ENCODE measurements around the gene IGFN1.

The IGFN1 gene

GRCh38 chr1:201147396-201148015 lies 43.1 kb upstream of the IGFN1 start:
- TF ChIP-seq, protein P1, sequence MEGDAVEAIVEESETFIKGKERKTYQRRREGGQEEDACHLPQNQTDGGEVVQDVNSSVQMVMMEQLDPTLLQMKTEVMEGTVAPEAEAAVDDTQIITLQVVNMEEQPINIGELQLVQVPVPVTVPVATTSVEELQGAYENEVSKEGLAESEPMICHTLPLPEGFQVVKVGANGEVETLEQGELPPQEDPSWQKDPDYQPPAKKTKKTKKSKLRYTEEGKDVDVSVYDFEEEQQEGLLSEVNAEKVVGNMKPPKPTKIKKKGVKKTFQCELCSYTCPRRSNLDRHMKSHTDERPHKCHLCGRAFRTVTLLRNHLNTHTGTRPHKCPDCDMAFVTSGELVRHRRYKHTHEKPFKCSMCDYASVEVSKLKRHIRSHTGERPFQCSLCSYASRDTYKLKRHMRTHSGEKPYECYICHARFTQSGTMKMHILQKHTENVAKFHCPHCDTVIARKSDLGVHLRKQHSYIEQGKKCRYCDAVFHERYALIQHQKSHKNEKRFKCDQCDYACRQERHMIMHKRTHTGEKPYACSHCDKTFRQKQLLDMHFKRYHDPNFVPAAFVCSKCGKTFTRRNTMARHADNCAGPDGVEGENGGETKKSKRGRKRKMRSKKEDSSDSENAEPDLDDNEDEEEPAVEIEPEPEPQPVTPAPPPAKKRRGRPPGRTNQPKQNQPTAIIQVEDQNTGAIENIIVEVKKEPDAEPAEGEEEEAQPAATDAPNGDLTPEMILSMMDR (IDR thresholded peaks at IDR 0.05; ENCODE audit: insufficient read depth, low read length, missing control alignments) = no peak
- CTCF ChIA-PET = interaction anchor here (0.6 to 1.4 kb wide), 3 partner anchors 33 to 347 kb away, joined by 3 to 4 read pairs (median 3); no protein-coding TSS in a partner anchor
- H3K4me3 ChIP-seq (ENCODE audit: low read depth, low read length) = no peak overlapping the region
- DNase-seq (ENCODE audit: low read depth, low spot score) = no peak
- POLR2A ChIA-PET = no interaction called here

- CTCF ChIA-PET = interaction anchor here (1.2 to 7.6 kb wide), 6 partner anchors 10 to 92 kb away, joined by 3 to 68 read pairs (median 4); no protein-coding TSS in a partner anchor
- POLR2A ChIA-PET = no interaction called here
- TF ChIP-seq, protein P1 (IDR thresholded peaks at IDR 0.05; ENCODE audit: insufficient read depth, low read length, missing control alignments) = peak; percentile 16
- DNase-seq (ENCODE audit: low read depth, low spot score) = no peak
- no peak overlapping the region for H3K4me3 ChIP-seq (ENCODE audit: low read depth, low read length)
These were observed 41.2 kb upstream of the IGFN1 start for GRCh38 chr1:201149400-201149799.

DNA sequence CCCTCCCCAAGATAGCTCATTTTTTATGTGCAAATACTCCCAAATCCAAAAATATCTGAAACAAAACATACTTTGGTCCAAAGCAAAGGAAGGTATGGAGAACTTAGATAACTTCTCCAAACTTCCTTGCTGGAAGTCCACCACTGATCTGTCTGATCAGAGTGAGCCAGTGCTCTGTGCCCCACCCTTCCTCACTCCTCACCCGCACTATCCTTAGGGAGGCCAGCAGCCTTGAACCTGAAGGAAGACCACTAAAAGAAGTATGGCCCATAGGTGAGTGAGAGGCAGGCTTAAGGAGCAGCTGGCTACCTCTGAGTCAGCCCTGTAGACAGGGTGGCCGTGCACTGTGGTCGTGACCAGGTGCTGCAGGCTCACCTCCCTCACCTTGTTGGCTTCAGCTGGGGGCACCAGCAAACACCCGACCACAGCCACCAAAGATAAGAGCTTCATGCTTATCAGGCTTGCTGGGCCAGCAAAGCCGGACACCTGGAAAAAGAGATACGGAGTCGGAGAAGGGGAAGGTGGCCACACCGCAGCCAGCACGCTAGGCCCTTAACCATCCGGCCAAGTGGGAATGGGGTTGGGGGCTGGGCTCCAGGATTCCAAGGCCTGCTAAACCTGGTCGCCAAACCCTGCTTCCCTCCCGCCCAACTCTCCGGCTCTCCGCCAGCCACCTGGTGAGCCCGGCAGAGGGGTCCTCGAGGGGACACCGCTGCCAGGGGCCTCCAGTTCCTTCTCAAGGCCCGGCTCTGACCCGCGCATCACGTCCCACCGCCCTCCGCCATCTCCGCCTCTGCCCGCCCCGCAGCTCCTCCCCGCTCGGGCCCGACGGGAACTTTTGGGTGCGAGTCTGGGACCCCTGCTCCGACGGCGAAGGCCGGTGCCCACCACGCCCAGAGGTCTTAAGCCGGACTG lies 36.9 kb upstream of the IGFN1 start:
- DNase-seq (ENCODE audit: low read depth, low spot score) = no peak
- H3K4me3 ChIP-seq (ENCODE audit: low read depth, low read length) = peak overlapping the region; percentile 80
- ChIA-PET POLR2A (interaction anchor here (0.6 to 1.3 kb wide), 3 partner anchors 11 to 27 kb away, joined by 3 to 7 read pairs (median 5); partner anchors contain the start of gene ASCL5), CTCF (interaction anchor here (0.7 to 7.6 kb wide), 6 partner anchors 9 to 73 kb away, joined by 3 to 68 read pairs (median 7); no protein-coding TSS in a partner anchor)
- TF ChIP-seq, protein P1 (IDR thresholded peaks at IDR 0.05; ENCODE audit: insufficient read depth, low read length, missing control alignments) = no peak

DNA sequence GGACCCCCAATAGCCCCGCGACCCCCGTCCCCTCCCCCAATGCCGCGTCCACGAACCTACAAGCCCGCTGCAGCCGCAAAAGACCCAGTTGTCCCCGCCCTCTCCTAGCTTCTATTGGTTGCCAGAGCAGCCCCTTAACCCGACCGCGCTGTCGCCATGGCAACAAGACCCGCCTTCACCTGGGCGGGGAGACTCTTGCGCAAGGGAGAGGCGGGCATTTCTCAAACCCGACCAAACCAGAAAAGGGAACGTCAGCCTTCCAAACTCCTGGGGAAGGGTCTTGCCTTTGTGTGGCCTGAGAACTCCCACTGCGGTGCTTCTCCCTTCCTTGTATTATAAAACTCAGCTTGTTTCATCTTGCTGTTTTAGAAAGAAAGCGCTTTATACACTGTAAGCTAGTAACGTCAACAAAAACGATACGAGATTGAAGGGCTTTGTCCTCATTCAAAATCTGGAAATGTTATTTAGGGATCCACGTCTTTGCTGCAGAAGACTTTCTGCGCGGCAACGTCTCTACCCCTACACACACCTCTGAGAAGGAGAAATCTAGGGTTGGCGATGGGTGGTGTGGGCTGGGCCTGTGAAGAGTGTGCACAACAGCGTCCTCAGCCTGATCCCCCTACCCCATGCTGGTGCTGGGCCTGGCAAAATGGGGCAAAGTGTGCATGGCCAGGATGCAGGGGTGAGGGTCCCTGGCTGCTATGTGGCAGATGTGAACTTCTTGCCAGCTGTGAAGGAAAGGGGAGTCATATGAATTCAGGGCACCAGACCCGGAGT lies 36.0 kb upstream of the IGFN1 start, which contains the start of gene TMEM9:
Gene TMEM9, minus strand, starts transcription at position 86 of the 777 bp plus-strand sequence. CDS start 551 bp downstream, outside the sequence.
- DNase-seq (ENCODE audit: low read depth, low spot score) = peak; percentile 58
- ChIA-PET CTCF (interaction anchor here (1.5 to 7.6 kb wide), 5 partner anchors 13 to 68 kb away, joined by 6 to 68 read pairs (median 8); no protein-coding TSS in a partner anchor), POLR2A (interaction anchor here (0.6 to 1.3 kb wide), 4 partner anchors 12 to 28 kb away, joined by 3 to 7 read pairs (median 4); partner anchors contain the start of gene ASCL5)
- H3K4me3 ChIP-seq (ENCODE audit: low read depth, low read length) = peak within 1 kb of the TSS; percentile 80
- TF ChIP-seq, protein P1 (IDR thresholded peaks at IDR 0.05; ENCODE audit: insufficient read depth, low read length, missing control alignments) = no peak

GRCh38 chr1:201155354-201155753 lies 35.3 kb upstream of the IGFN1 start:
- POLR2A ChIA-PET = no interaction called here
- no peak for DNase-seq (ENCODE audit: low read depth, low spot score)
- no peak overlapping the region for H3K4me3 ChIP-seq (ENCODE audit: low read depth, low read length)
- TF ChIP-seq, protein P1 (IDR thresholded peaks at IDR 0.05; ENCODE audit: insufficient read depth, low read length, missing control alignments) = no peak
- CTCF ChIA-PET = interaction anchor here (0.6 to 7.6 kb wide), 4 partner anchors 12 to 137 kb away, joined by 3 to 68 read pairs (median 36); no protein-coding TSS in a partner anchor
